Stimulated activated CD8-positive, alpha-beta memory T cell treated with anti-CD3 and anti-CD28 coated beads, Interleukin-4, amount 100 ng/mL, for 4 hours (primary cell): ENCODE measurements around the gene CHIC1.
"Not testable (repeated sequence)": the region's sequence is repeated elsewhere in the genome, so short reads cannot be mapped to it uniquely, and the experiment has no call there.

Experiments used
- DNase-seq, 2 donors: peaks; one replicate each; pipeline ENCODE4 v3.0.0-alpha.2; 2020; ENCODE audit warnings: low read depth in 2 of 2, low spot score in 1 of 2

Gene CHIC1

GRCh38 chrX:73562984-73563737 lies at the start of gene CHIC1:
TSS of gene CHIC1 (plus strand) at chrX:73563197. CDS start at chrX:73563285, 88 bp downstream.
- peak; percentile 12 to 21 for DNase-seq

GRCh38 chrX:73522823-73523222 lies 40.2 kb upstream of the CHIC1 start:
- not testable (repeated sequence) for DNase-seq

GRCh38 chrX:73524906-73525305 lies 38.1 kb upstream of the CHIC1 start:
- DNase-seq, result no peak

- no peak for DNase-seq
Observed at GRCh38 chrX:73525928-73526690, 36.9 kb upstream of the CHIC1 start.

GRCh38 chrX:73531655-73532054 lies 31.3 kb upstream of the CHIC1 start:
- DNase-seq, result not testable (repeated sequence)

- DNase-seq, result no peak
Observed at GRCh38 chrX:73556159-73556558, 6.8 kb upstream of the CHIC1 start.

- DNase-seq, result no peak
Observed at GRCh38 chrX:73561801-73562200, 1.2 kb upstream of the CHIC1 start.

GRCh38 chrX:73562458-73562857 lies 539 bp upstream of the CHIC1 start:
- DNase-seq, result no peak

- no peak for DNase-seq
Observed at GRCh38 chrX:73563738-73564068, 706 bp downstream of the CHIC1 start.

GRCh38 chrX:73577361-73577760 lies 14.4 kb downstream of the CHIC1 start:
- no peak for DNase-seq

GRCh38 chrX:73581002-73581628 lies 18.1 kb downstream of the CHIC1 start:
- DNase-seq, result no peak

- DNase-seq, result not testable (repeated sequence)
Observed at GRCh38 chrX:73597758-73598157, 34.8 kb downstream of the CHIC1 start.

- DNase-seq, result no peak
Observed at GRCh38 chrX:73615022-73615421, 52.0 kb downstream of the CHIC1 start.

- DNase-seq, result not testable (repeated sequence)
Observed at GRCh38 chrX:73641669-73642068, 78.7 kb downstream of the CHIC1 start.

GRCh38 chrX:73647212-73647611 lies 84.2 kb downstream of the CHIC1 start:
- no peak for DNase-seq

- DNase-seq, result no peak
Observed at GRCh38 chrX:73647632-73648322, 84.8 kb downstream of the CHIC1 start.

- not testable (repeated sequence) for DNase-seq
Observed at GRCh38 chrX:73661322-73661721, 98.3 kb downstream of the CHIC1 start.

- DNase-seq, result no peak
Observed at GRCh38 chrX:73668779-73669178, 105.8 kb downstream of the CHIC1 start.

- DNase-seq, result no peak
Observed at GRCh38 chrX:73681408-73681807, 118.4 kb downstream of the CHIC1 start.

- DNase-seq, result no peak
Observed at GRCh38 chrX:73683236-73683859, 120.4 kb downstream of the CHIC1 start.

GRCh38 chrX:73707014-73707413 lies 144.0 kb downstream of the CHIC1 start:
- not testable (repeated sequence) for DNase-seq
